ENCODE results near the gene CMTM2. TPM values are rescaled to one million over a fixed set of nuclear protein-coding genes. Genes with fewer than 3 reads are reported as not detected.
A peak's percentile ranks its signal among the peaks of the same experiment; 100 is the strongest.

Gene CMTM2
- total RNA-seq, 2 donors from 2014 or later: 0.70 TPM; not detected in 1

GRCh38 chr16:66596986-66597848, 18.0 kb downstream of the CMTM2 start:
- ATAC-seq (no peak), DNase-seq (no peak)
- H3K36me3 Mint-ChIP-seq (ENCODE audit: low read depth): no peaks in the 10 kb centered on the region
- peak overlapping the region; percentile 8 for H3K27ac Mint-ChIP-seq
- H3K4me1 Mint-ChIP-seq: peaks cover 18% of the 10 kb centered on the region
- H3K27me3 Mint-ChIP-seq: no peaks in the 10 kb centered on the region
- peak overlapping the region; percentile 55 for H3K4me3 Mint-ChIP-seq
- no peaks in the 10 kb centered on the region for H3K9me3 ChIP-seq (ENCODE audit: control insufficient read depth, low read length, poor library complexity, severe bottlenecking)

GRCh38 chr16:66598111-66598510, 18.8 kb downstream of the CMTM2 start:
- Mint-ChIP-seq H3K27ac (no peak overlapping the region), H3K4me1 (peaks cover 21% of the 10 kb centered on the region), H3K27me3 (no peaks in the 10 kb centered on the region), H3K4me3 (no peak overlapping the region), H3K36me3 (ENCODE audit: low read depth) (no peaks in the 10 kb centered on the region)
- ATAC-seq (peak; percentile 36), DNase-seq (no peak)
- no peaks in the 10 kb centered on the region for H3K9me3 ChIP-seq (ENCODE audit: control insufficient read depth, low read length, poor library complexity, severe bottlenecking)

DNA sequence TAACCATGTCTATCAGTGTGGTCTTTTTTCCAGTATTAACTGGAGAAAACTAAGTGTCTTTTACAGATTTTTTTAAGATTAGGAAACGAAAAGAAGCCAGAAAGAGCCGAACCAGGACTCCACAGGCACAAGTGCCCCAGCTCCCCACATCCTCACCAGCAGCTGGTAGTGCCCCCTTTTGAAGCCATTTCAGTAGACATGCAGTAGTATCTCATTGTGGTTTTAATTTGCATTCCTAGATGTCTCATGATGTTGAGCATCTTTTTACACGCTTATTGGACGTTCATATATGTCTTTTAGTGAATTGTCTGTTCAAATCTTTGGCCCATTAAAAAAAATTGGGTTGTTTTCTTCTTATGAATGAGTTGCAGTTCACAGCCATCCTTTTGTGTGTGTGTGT, 20.5 kb downstream of the CMTM2 start:
- no peaks in the 10 kb centered on the region for H3K9me3 ChIP-seq (ENCODE audit: control insufficient read depth, low read length, poor library complexity, severe bottlenecking)
- Mint-ChIP-seq H3K4me1 (peaks cover 28% of the 10 kb centered on the region), H3K27ac (peak overlapping the region; percentile 16), H3K36me3 (ENCODE audit: low read depth) (peaks cover 5% of the 10 kb centered on the region), H3K4me3 (no peak overlapping the region), H3K27me3 (no peaks in the 10 kb centered on the region)
- ATAC-seq (no peak), DNase-seq (no peak)

GRCh38 chr16:66600477-66600876, 21.2 kb downstream of the CMTM2 start:
- Mint-ChIP-seq H3K4me1 (peaks cover 24% of the 10 kb centered on the region), H3K27ac (peak overlapping the region; percentile 1), H3K4me3 (no peak overlapping the region), H3K36me3 (ENCODE audit: low read depth) (peaks cover 5% of the 10 kb centered on the region), H3K27me3 (no peaks in the 10 kb centered on the region)
- ATAC-seq (no peak), DNase-seq (no peak)
- no peaks in the 10 kb centered on the region for H3K9me3 ChIP-seq (ENCODE audit: control insufficient read depth, low read length, poor library complexity, severe bottlenecking)

DNA sequence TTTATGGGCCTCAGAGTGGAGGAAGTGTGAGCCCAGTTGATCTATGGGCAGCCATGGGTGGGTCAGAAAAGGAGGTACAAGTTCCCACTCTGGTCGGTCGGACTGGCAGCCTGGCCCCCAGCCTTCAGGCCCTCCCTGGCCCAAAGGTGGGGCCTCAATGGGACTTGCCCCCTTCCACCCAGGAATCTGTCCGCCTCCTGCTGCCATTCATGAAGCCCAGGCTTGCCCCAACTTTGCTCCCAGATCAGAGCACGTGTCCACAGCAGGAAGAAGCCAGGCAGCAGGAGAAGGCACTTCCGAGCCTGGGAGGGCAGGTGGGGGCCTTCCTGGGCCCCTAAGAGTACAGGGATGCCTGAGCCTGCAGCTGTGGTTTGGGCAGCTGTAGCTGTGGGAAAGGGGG, 22.2 kb downstream of the CMTM2 start:
- Mint-ChIP-seq H3K4me3 (no peak overlapping the region), H3K4me1 (peaks cover 30% of the 10 kb centered on the region), H3K27ac (peak overlapping the region; percentile 1), H3K27me3 (no peaks in the 10 kb centered on the region), H3K36me3 (ENCODE audit: low read depth) (peaks cover 5% of the 10 kb centered on the region)
- ATAC-seq (no peak), DNase-seq (no peak)
- no peaks in the 10 kb centered on the region for H3K9me3 ChIP-seq (ENCODE audit: control insufficient read depth, low read length, poor library complexity, severe bottlenecking)

DNA sequence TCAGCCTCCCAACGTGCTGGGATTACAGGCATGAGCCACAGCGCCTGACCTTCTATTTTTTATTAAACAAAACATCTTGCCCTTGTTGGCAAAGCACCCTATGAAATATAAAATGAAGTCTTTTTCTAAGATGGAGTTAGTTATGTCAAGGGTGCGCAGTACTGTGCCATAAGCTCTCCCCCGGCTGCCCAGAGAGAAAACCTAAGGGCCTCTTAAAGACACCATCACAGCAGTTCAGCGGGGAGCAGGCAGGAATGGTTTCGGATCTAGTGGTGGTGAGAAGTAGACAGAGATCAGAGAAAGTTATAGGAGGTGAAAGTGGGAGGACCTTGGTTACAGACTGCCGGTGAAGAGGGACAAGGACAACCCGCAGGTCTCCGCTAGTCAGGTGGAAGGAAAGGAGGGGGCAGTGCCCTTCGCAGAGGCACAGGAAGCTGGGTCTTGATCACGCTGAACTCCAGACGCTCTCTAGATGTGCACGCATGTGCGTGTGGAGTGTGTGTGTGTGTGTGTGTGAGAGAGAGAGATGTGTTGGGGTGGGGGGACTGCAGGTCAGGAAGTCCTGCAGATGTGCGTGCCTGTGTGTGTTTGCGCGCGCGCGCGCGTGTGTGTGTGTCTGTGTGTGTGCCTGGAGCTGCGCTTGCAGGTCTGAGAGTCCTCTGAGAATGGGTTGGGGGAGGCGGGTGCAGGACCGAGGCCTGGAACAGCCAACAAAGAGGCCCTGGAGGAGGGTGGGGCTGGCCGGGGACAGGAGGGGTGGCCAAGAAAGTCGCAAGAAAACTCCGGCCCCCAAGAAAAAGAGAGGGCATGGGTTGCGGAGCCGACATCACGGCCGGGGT, 24.5 kb downstream of the CMTM2 start:
- peak; percentile 75 for ATAC-seq
- peak; percentile 47 to 66 (median 53) for DNase-seq
- peak overlapping the region; percentile 99 for H3K4me3 Mint-ChIP-seq
- H3K9me3 ChIP-seq (ENCODE audit: control insufficient read depth, low read length, poor library complexity, severe bottlenecking): no peaks in the 10 kb centered on the region
- peak overlapping the region; percentile 95 for H3K27ac Mint-ChIP-seq
- H3K4me1 Mint-ChIP-seq: peaks cover 24% of the 10 kb centered on the region
- no peaks in the 10 kb centered on the region for H3K27me3 Mint-ChIP-seq
- peaks cover 5% of the 10 kb centered on the region for H3K36me3 Mint-ChIP-seq (ENCODE audit: low read depth)

DNA sequence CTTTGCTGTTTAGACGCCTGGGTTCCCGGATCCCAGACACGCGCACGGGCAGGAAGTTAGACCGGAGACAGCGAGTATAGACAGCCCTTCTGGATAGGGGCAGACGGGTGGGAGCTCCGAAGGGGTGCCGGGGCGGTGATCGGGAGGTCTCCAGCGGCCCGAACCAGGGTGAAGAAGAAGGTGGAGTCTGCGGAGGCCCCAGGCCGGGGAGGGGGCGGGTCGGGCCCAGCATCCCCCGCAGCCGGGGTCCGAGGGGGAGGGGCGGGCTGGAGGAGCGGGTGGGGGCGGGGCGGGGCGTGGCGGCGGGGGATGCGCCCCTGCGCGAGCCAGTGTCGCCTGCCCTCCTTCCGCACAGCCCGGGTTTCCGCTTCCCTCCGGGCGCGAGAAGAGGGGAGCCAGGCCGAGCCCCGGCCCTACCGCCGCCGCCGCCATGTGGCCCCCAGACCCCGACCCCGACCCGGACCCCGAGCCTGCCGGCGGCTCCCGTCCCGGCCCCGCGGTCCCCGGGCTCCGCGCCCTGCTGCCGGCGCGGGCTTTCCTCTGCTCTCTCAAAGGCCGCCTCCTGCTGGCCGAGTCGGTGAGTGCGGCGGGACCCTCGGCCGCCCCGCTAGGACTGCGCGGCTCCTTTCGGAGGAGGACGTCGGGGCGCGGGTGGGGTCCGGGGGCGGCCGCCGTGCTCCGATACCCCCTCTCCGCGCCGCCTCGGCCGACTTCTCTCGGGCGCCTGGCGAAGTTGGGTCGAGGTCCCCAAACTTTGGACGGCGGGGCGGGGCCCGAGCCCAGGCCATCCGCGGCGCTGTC, 25.3 kb downstream of the CMTM2 start, which contains the start of gene CMTM3:
Gene CMTM3, plus strand, starts transcription at position 329 of the 801 bp plus-strand sequence. Its CDS starts 102 bp downstream, at position 431.
- Mint-ChIP-seq H3K27ac (peak within 1 kb of the TSS; percentile 95), H3K4me1 (peaks cover 22% of the 10 kb centered on the region), H3K4me3 (peak within 1 kb of the TSS; percentile 99), H3K27me3 (no peaks in the 10 kb centered on the region), H3K36me3 (ENCODE audit: low read depth) (peaks cover 5% of the 10 kb centered on the region)
- peak; percentile 68 for ATAC-seq
- no peaks in the 10 kb centered on the region for H3K9me3 ChIP-seq (ENCODE audit: control insufficient read depth, low read length, poor library complexity, severe bottlenecking)
- DNase-seq: peak; percentile 58 to 71 (median 59)

GRCh38 chr16:66605177-66605978, 26.1 kb downstream of the CMTM2 start:
- ATAC-seq (peak; percentile 4), DNase-seq (peak in 2 of 3 donors; percentile 22 to 26)
- Mint-ChIP-seq H3K4me3 (peak overlapping the region; percentile 99), H3K36me3 (ENCODE audit: low read depth) (peaks cover 6% of the 10 kb centered on the region), H3K27me3 (no peaks in the 10 kb centered on the region), H3K27ac (peak overlapping the region; percentile 72), H3K4me1 (peaks cover 22% of the 10 kb centered on the region)
- H3K9me3 ChIP-seq (ENCODE audit: control insufficient read depth, low read length, poor library complexity, severe bottlenecking): no peaks in the 10 kb centered on the region

- Mint-ChIP-seq H3K36me3 (ENCODE audit: low read depth) (peaks cover 7% of the 10 kb centered on the region), H3K4me3 (peak overlapping the region; percentile 81), H3K4me1 (peaks cover 22% of the 10 kb centered on the region), H3K27me3 (no peaks in the 10 kb centered on the region), H3K27ac (peak overlapping the region; percentile 72)
- H3K9me3 ChIP-seq (ENCODE audit: control insufficient read depth, low read length, poor library complexity, severe bottlenecking): no peaks in the 10 kb centered on the region
- DNase-seq (no peak), ATAC-seq (no peak)
These were observed 26.9 kb downstream of the CMTM2 start for GRCh38 chr16:66605979-66606751.

- H3K27ac Mint-ChIP-seq: no peak overlapping the region
- ATAC-seq (peak; percentile 45), DNase-seq (peak; percentile 70 to 82 (median 78))
- peak overlapping the region; percentile 53 for H3K4me3 Mint-ChIP-seq
- peaks cover 7% of the 10 kb centered on the region for H3K36me3 Mint-ChIP-seq (ENCODE audit: low read depth)
- H3K9me3 ChIP-seq (ENCODE audit: control insufficient read depth, low read length, poor library complexity, severe bottlenecking): no peaks in the 10 kb centered on the region
- H3K4me1 Mint-ChIP-seq: peaks cover 18% of the 10 kb centered on the region
- no peaks in the 10 kb centered on the region for H3K27me3 Mint-ChIP-seq
These were observed 29.2 kb downstream of the CMTM2 start for GRCh38 chr16:66608241-66609138.

- H3K27ac Mint-ChIP-seq: no peak overlapping the region
- H3K36me3 Mint-ChIP-seq (ENCODE audit: low read depth): peaks cover 2% of the 10 kb centered on the region
- no peaks in the 10 kb centered on the region for H3K9me3 ChIP-seq (ENCODE audit: control insufficient read depth, low read length, poor library complexity, severe bottlenecking)
These were observed 29.9 kb downstream of the CMTM2 start for GRCh38 chr16:66609139-66609510.

More at GRCh38 chr16:66609139-66609510, 29.9 kb downstream of the CMTM2 start:
- ATAC-seq: no peak
- Mint-ChIP-seq H3K4me1 (peaks cover 12% of the 10 kb centered on the region), H3K4me3 (no peak overlapping the region), H3K27me3 (no peaks in the 10 kb centered on the region)
- DNase-seq: no peak
